Suprapubic skin (tissue), 4 donors: Measurements from ENCODE around the gene NEK11. TPM values are rescaled to one million over a fixed set of nuclear protein-coding genes. Genes with fewer than 3 reads are reported as not detected.
A peak's percentile ranks its signal among the peaks of the same experiment; 100 is the strongest.

ENCODE experiments used
- DNase-seq, 2 donors: peaks; one replicate each; pipeline ENCODE4 v3.0.0-alpha.2; 2019; ENCODE audit warnings: low spot score in 2 of 2
- H3K27ac ChIP-seq: fragments of 200-600 bp; sonication (generic); one replicate; pipeline ENCODE4 v1.5.1; 2019
- H3K27me3 ChIP-seq: fragments of 200-600 bp; sonication (generic); one replicate; pipeline ENCODE4 v1.5.1; 2019
- H3K36me3 ChIP-seq: fragments of 200-600 bp; sonication (generic); one replicate; pipeline ENCODE4 v1.5.1; 2019
- H3K4me1 ChIP-seq: fragments of 200-600 bp; sonication (generic); one replicate; pipeline ENCODE4 v1.5.1; 2019
- H3K4me3 ChIP-seq: fragments of 200-600 bp; sonication (generic); one replicate; pipeline ENCODE4 v1.5.1; 2019; ENCODE audit warnings: mild to moderate bottlenecking
- H3K9me3 ChIP-seq: fragments of 200-600 bp; sonication (generic); one replicate; pipeline ENCODE4 v1.5.1; 2019
- EP300 ChIP-seq: sonication (generic); formaldehyde crosslinking; IDR thresholded peaks from one replicate; pipeline ENCODE4 v1.6.1; 2017; ENCODE audit warnings: antibody characterized with exemption
- POLR2A ChIP-seq, 2 donors: fragments of 450-650 bp; IDR thresholded peaks; one replicate each; pipeline ENCODE4 v1.6.1; 2017; ENCODE audit warnings: antibody characterized with exemption in 2 of 2, mild to moderate bottlenecking in 2 of 2, moderate library complexity in 2 of 2
- POLR2AphosphoS5 ChIP-seq, 3 donors: sonication (generic); formaldehyde crosslinking; IDR thresholded peaks; one replicate each; pipeline ENCODE4 v1.6.1; 2017; ENCODE audit warnings: antibody characterized with exemption in 3 of 3
- WGBS: methylation state at CpG from one replicate; pipeline ENCODE4 v1.1.5; 2018; 5-methylcytosine and 5-hydroxymethylcytosine counted together
- total RNA-seq, 4 donors: library from RNA; depleted of rRNA; stranded (reverse); fragments of >200 nt; gene quantifications; one replicate each; pipeline ENCODE4 v1.1.0, GENCODE V29; 2016
- TF ChIP-seq, protein P1 (sequence below), 2 donors: fragments of 200-600 bp in 1 of 2; fragments of 450-650 bp in 1 of 2; sonication (generic) in 1 of 2; IDR thresholded peaks; one replicate each; pipeline ENCODE4 v1.5.1; 2016 to 2019; ENCODE audit warnings: antibody characterized with exemption in 2 of 2, mild to moderate bottlenecking in 1 of 2, moderate library complexity in 1 of 2

NEK11 gene
- total RNA-seq, 4 donors from 2014 or later, result 4.2 to 11.0 (median 7.5) TPM

DNA sequence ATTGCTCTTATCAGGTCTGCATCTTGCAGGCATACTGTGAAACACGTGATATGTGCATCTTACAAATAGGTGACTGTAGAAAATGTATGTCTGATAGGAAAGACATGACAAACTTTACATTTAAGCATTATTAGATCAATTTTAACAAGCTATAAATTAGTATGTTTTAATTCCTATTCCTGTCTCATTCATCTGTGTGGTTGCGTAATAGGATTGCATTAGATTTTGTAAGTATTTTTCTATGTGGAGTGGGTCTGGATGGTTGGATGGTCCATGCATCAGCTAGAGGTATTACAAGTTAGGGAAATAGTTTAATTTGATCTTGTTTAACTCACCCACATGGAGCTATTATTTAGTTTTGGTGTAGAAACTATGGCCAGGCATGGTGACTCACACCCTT lies 18.9 kb upstream of the NEK11 start:
- TF ChIP-seq EP300 (no peak), POLR2A (IDR thresholded peaks at IDR 0.05) (no peak), POLR2AphosphoS5 (IDR thresholded peaks at IDR 0.05) (no peak)
- TF ChIP-seq, protein P1, sequence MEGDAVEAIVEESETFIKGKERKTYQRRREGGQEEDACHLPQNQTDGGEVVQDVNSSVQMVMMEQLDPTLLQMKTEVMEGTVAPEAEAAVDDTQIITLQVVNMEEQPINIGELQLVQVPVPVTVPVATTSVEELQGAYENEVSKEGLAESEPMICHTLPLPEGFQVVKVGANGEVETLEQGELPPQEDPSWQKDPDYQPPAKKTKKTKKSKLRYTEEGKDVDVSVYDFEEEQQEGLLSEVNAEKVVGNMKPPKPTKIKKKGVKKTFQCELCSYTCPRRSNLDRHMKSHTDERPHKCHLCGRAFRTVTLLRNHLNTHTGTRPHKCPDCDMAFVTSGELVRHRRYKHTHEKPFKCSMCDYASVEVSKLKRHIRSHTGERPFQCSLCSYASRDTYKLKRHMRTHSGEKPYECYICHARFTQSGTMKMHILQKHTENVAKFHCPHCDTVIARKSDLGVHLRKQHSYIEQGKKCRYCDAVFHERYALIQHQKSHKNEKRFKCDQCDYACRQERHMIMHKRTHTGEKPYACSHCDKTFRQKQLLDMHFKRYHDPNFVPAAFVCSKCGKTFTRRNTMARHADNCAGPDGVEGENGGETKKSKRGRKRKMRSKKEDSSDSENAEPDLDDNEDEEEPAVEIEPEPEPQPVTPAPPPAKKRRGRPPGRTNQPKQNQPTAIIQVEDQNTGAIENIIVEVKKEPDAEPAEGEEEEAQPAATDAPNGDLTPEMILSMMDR (IDR thresholded peaks at IDR 0.05), result no peak
- WGBS, result 98% methylated on average over 2 of the region's 2 CpGs

DNA sequence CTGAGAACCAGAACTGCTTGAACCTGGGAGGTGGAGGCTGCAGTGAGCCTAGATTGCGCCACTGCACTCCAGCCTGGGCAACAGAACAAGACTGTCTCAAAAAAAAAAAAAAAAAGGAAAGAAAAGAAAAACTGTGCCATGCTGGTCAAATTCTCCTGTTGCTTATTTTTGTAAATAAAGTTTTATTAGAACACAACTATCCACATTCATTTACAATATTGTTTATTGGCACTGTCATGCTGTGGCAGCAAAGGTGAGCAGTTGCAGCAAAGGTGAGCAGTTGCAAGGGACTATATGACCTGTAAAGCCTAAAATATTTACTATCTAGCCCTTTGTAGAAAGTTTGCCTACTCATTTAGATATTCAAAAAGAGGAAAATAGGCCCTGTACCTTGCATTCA lies 18.4 kb upstream of the NEK11 start:
- TF ChIP-seq, protein P1 (IDR thresholded peaks at IDR 0.05), result no peak
- TF ChIP-seq EP300, result no peak
- no peak for TF ChIP-seq POLR2AphosphoS5 (IDR thresholded peaks at IDR 0.05)
- TF ChIP-seq POLR2A (IDR thresholded peaks at IDR 0.05), result no peak
- Histone ChIP-seq H3K4me1 (no peaks in the 10 kb centered on the region), H3K4me3 (no peak overlapping the region), H3K27me3 (no peaks in the 10 kb centered on the region), H3K27ac (no peak overlapping the region), H3K9me3 (no peaks in the 10 kb centered on the region), H3K36me3 (peaks cover 63% of the 10 kb centered on the region)
- DNase-seq, result no peak
- 95% methylated on average over 1 of the region's 1 CpG for WGBS

More for the DNA sequence above, 18.9 kb upstream of the NEK11 start:
- H3K36me3 ChIP-seq, result peaks cover 63% of the 10 kb centered on the region
- no peak overlapping the region for H3K4me3 ChIP-seq
- H3K27me3 ChIP-seq, result no peaks in the 10 kb centered on the region
- H3K9me3 ChIP-seq, result no peaks in the 10 kb centered on the region
- DNase-seq, result no peak
- H3K4me1 ChIP-seq, result no peaks in the 10 kb centered on the region
- H3K27ac ChIP-seq, result no peak overlapping the region

DNA sequence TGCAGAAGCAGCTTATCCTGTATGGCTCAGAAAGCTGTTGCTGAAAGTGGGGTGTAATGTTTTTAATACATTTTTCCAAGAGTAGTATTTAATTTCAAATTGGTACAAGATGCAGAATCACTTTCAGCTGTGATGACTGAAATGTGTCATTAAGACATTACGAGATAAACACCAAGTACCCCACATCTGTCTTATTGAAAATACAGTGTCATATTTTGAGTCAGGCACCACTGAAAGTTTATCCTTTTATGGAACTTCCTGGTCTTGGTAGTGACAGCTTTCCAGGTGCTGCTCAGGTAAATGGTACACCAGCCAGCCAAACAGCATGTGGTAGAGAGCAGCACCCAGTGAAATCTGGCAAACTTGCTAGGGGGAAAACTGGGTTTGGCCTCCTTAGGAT lies 17.0 kb upstream of the NEK11 start:
- Histone ChIP-seq H3K4me1 (no peaks in the 10 kb centered on the region), H3K27ac (no peak overlapping the region), H3K27me3 (no peaks in the 10 kb centered on the region), H3K4me3 (no peak overlapping the region), H3K9me3 (no peaks in the 10 kb centered on the region), H3K36me3 (peaks cover 68% of the 10 kb centered on the region)
- no peak for DNase-seq
- 92% methylated on average over 1 of the region's 1 CpG for WGBS
- TF ChIP-seq POLR2AphosphoS5 (IDR thresholded peaks at IDR 0.05), result no peak
- no peak for TF ChIP-seq EP300
- TF ChIP-seq POLR2A (IDR thresholded peaks at IDR 0.05), result no peak

DNA sequence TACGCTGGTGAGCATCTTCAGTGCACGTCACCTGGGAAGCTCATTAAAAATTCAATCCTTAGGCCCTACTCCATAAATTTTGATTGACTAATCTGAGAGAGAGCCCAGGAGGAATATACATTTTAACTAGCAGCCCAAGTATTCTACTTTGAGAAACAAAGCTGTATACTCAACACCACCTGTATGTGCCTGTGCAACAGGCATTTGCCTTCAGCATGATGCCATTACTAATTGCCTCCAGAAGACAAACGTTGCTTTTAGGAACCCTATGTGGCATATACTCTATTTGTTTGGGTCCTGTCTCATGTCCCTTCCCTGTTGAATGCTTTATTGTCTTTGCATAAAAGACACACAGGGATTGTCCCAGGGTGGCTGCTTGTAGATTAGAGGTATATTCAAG lies 7.7 kb upstream of the NEK11 start:
- TF ChIP-seq, protein P1 (IDR thresholded peaks at IDR 0.05), result no peak
- TF ChIP-seq POLR2A (IDR thresholded peaks at IDR 0.05), result no peak
- TF ChIP-seq POLR2AphosphoS5 (IDR thresholded peaks at IDR 0.05), result no peak
- TF ChIP-seq EP300, result no peak
- H3K27ac ChIP-seq, result no peak overlapping the region
- 67% methylated on average over 3 of the region's 3 CpGs for WGBS
- no peak for DNase-seq
- H3K4me3 ChIP-seq, result no peak overlapping the region
- H3K36me3 ChIP-seq, result peaks cover 34% of the 10 kb centered on the region
- no peaks in the 10 kb centered on the region for H3K27me3 ChIP-seq
- peaks cover 19% of the 10 kb centered on the region for H3K4me1 ChIP-seq
- no peaks in the 10 kb centered on the region for H3K9me3 ChIP-seq

DNA sequence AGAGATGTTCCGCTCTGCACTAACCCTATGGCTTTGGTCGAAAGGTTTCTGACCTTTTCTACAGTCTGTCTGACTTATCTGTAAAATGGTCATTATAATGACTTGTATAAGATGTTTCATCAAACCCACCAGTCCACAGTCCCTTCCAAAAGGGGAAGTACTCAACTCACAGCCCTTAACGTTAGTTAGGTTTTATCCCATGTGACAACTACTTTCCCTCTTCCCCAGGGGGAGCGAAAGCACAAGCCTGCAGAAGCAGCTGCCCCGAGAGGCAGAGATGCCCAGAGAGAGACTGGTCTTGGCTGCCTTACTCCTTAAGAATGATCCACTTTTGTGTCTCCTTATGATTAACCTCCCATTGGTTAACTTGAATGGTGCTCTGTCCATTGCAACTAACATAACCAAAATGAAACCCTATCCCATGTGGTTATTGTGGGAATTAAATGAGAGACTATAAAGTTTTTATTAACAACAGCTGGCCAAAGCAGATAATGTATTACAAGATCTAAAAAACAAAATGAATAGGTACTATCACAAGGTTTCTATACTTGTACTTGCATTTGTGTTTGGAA lies 6.5 kb upstream of the NEK11 start:
- DNase-seq, result no peak
- peaks cover 21% of the 10 kb centered on the region for H3K4me1 ChIP-seq
- peaks cover 23% of the 10 kb centered on the region for H3K36me3 ChIP-seq
- no peak for TF ChIP-seq POLR2AphosphoS5 (IDR thresholded peaks at IDR 0.05)
- TF ChIP-seq POLR2A (IDR thresholded peaks at IDR 0.05), result no peak
- TF ChIP-seq, protein P1 (IDR thresholded peaks at IDR 0.05), result no peak
- TF ChIP-seq EP300, result no peak
- WGBS, result 86% methylated on average over 5 of the region's 5 CpGs
- no peak overlapping the region for H3K27ac ChIP-seq
- H3K9me3 ChIP-seq, result no peaks in the 10 kb centered on the region
- no peak overlapping the region for H3K4me3 ChIP-seq
- H3K27me3 ChIP-seq, result no peaks in the 10 kb centered on the region

DNA sequence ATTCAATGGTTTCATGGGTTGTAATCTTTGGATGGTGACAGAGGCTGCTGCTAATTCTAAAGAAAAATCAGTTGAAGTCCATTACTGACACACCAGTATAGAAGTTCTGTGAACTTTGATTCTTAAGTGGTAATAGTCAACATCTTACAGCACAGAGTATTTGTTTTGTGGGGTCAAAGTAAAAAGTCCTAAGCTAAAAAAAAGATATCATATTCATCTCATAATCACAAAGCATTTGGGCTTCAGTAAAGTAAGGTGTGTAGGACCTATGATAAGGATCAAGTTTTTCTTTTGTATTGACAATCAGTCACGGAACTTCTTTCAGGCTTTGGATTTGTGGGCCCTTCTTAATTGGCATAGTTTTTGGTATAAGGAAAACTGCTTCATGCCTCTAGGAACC lies 1.1 kb upstream of the NEK11 start:
- H3K9me3 ChIP-seq, result no peaks in the 10 kb centered on the region
- TF ChIP-seq POLR2A (IDR thresholded peaks at IDR 0.05) (no peak), EP300 (no peak), POLR2AphosphoS5 (IDR thresholded peaks at IDR 0.05) (no peak)
- TF ChIP-seq, protein P1 (IDR thresholded peaks at IDR 0.05), result no peak
- 82% methylated on average over 1 of the region's 1 CpG for WGBS
- H3K36me3 ChIP-seq, result peaks cover 8% of the 10 kb centered on the region
- no peaks in the 10 kb centered on the region for H3K27me3 ChIP-seq
- peaks cover 34% of the 10 kb centered on the region for H3K4me1 ChIP-seq
- no peak overlapping the region for H3K27ac ChIP-seq
- H3K4me3 ChIP-seq, result peak overlapping the region; percentile 84
- DNase-seq, result no peak
